ENCODE results near the gene MLYCD.
"Not testable (repeated sequence)": the region's sequence is repeated elsewhere in the genome, so short reads cannot be mapped to it uniquely, and the experiment has no call there.

Gene MLYCD

DNA sequence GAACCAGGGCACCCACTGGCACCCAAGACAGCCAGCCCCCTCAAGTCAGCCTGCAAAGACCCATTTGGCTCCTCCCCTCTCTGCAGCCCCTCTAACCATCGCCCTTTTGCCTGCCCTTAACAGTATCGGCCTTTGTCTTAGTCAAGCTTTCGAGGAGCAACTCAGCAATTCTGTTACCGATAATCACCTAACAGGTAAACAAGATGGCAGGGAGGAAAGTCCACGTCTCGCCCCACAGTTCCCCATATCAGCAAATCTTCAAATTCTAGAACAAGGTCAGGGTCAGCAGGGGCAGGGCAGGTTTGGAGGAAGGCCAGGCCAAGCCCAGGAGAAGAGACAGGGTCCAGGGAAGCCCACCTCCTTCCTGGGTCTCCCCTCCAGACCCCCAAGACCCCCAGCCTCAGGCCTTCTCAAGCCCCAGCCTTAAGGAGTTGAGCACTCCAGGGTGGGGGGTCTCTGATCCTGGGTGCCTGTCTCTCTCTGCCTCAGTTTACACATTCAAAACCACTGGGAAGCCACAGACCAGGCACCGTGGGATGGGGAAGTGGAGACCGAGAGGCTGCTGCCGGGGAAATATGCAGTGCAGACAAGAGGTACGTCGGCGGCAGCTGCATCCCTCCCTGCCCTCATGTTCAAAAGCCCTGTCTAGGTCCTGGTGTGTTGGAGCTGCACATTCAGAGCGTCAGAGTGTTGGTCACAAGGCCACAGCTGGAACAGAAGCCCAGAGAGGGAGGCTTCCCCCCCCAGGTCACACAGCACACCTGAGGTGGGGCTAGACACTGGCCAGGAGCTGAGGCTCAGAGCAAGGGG, 50.2 kb downstream of the MLYCD start:
- Histone ChIP-seq H3K4me3 (ENCODE audit: low read depth, low read length) (no peak overlapping the region), H3K4me1 (ENCODE audit: control insufficient read depth, insufficient read depth, low read length, unreplicated experiment) (peaks cover 10% of the 10 kb centered on the region), H3K27ac (ENCODE audit: low read depth, low read length) (no peak overlapping the region), H3K79me2 (ENCODE audit: control insufficient read depth, insufficient read depth, low read length, unreplicated experiment) (no peaks in the 10 kb centered on the region), H3K27me3 (ENCODE audit: insufficient read depth, low read length) (no peaks in the 10 kb centered on the region), H2AFZ (ENCODE audit: low read length, unreplicated experiment) (no peak overlapping the region), H3K36me3 (ENCODE audit: insufficient read depth, low read length) (no peaks in the 10 kb centered on the region)

DNA sequence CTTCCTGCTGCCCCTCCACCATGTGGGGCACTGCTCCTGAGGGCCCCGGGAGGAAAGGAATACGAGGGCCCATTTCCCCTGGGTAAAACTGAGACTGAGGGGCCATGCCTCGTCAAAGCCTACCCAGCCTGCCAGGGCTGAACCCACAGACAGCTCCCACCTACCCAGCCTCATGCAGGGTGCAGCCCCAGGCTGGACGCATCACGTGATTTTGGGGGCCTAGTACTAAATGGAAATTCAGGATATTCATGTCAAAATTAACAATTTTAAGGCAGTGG, 50.7 kb downstream of the MLYCD start:
- peaks cover under 1% of the 10 kb centered on the region for H3K79me2 ChIP-seq (ENCODE audit: control insufficient read depth, insufficient read depth, low read length, unreplicated experiment)
- no peak overlapping the region for H2AFZ ChIP-seq (ENCODE audit: low read length, unreplicated experiment)
- no peak overlapping the region for H3K27ac ChIP-seq (ENCODE audit: low read depth, low read length)
- no peak overlapping the region for H3K4me3 ChIP-seq (ENCODE audit: low read depth, low read length)
- H3K27me3 ChIP-seq (ENCODE audit: insufficient read depth, low read length): no peaks in the 10 kb centered on the region
- no peaks in the 10 kb centered on the region for H3K36me3 ChIP-seq (ENCODE audit: insufficient read depth, low read length)
- H3K4me1 ChIP-seq (ENCODE audit: control insufficient read depth, insufficient read depth, low read length, unreplicated experiment): peaks cover 15% of the 10 kb centered on the region

DNA sequence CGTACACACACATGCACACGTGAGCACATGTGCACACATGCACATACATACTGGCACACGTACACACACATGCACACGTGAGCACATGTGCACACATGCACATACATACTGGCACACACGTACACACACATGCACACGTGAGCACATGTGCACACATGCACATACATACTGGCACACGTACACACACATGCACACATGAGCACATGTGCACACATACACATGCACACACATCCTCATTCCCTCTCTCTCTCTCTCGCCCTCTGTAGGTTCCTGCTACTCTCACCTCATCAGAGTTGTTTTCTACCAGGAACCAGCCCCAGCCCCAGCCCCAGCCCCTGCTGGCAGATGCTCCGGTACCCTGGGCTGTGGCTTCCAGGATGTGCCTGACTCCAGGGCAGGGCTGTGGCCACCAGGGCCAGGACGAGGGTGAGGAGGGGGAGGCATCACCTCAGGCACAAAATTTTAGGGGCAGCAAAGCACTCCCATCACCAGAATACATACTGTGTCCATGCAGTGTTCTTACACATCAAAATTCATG, 52.0 kb downstream of the MLYCD start:
- H3K79me2 ChIP-seq (ENCODE audit: control insufficient read depth, insufficient read depth, low read length, unreplicated experiment); H3K27me3 ChIP-seq (ENCODE audit: insufficient read depth, low read length); H2AFZ ChIP-seq (ENCODE audit: low read length, unreplicated experiment); H3K4me3 ChIP-seq (ENCODE audit: low read depth, low read length); H3K27ac ChIP-seq (ENCODE audit: low read depth, low read length); H3K36me3 ChIP-seq (ENCODE audit: insufficient read depth, low read length): not testable (repeated sequence)
- peaks cover 23% of the 10 kb centered on the region for H3K4me1 ChIP-seq (ENCODE audit: control insufficient read depth, insufficient read depth, low read length, unreplicated experiment)

DNA sequence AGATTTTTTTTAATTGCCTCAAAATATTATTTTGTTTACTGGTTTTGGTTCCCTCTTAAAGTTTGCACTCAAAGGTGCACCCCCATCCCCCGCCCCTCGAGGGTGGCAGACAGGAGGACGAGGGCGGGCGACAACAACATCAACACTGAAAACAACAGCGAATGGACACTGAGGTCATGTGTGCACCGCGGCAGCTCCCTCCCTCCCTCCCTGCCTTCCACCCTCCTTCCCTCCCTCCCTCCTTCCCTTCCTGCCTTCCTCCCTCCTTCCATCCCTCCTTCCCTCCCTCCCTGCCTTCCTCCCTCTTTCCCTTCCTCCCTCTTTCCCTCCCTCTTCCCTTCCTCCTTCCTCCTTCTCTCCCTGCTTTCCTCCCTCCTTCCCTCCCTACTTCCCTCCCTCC, 52.6 kb downstream of the MLYCD start:
- H2AFZ ChIP-seq (ENCODE audit: low read length, unreplicated experiment): no peak overlapping the region
- peaks cover 8% of the 10 kb centered on the region for H3K79me2 ChIP-seq (ENCODE audit: control insufficient read depth, insufficient read depth, low read length, unreplicated experiment)
- peaks cover 23% of the 10 kb centered on the region for H3K4me1 ChIP-seq (ENCODE audit: control insufficient read depth, insufficient read depth, low read length, unreplicated experiment)
- H3K27ac ChIP-seq (ENCODE audit: low read depth, low read length): no peak overlapping the region
- no peak overlapping the region for H3K4me3 ChIP-seq (ENCODE audit: low read depth, low read length)
- no peaks in the 10 kb centered on the region for H3K27me3 ChIP-seq (ENCODE audit: insufficient read depth, low read length)
- no peaks in the 10 kb centered on the region for H3K36me3 ChIP-seq (ENCODE audit: insufficient read depth, low read length)

DNA sequence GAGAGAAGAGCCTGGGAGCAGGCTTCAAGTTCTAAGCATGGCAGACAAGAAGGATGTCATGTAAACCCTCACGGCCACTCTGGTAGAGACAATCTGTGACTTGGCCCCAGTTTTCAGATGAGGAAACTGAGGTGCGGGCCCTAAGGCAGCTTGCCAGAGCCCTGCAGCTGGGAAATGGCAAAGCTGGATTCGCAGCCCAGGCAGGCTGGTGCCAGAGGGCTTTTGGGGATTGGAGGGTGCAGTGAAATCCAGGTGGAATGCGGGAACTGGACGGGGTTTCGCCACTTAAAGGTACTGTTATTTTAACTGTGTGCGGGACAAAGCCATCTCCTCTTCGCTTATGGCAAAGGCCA, 53.6 kb downstream of the MLYCD start:
- Histone ChIP-seq H3K79me2 (ENCODE audit: control insufficient read depth, insufficient read depth, low read length, unreplicated experiment) (peaks cover 8% of the 10 kb centered on the region), H2AFZ (ENCODE audit: low read length, unreplicated experiment) (peak overlapping the region; percentile 83), H3K36me3 (ENCODE audit: insufficient read depth, low read length) (no peaks in the 10 kb centered on the region), H3K4me3 (ENCODE audit: low read depth, low read length) (peak overlapping the region; percentile 85), H3K4me1 (ENCODE audit: control insufficient read depth, insufficient read depth, low read length, unreplicated experiment) (peaks cover 23% of the 10 kb centered on the region), H3K27ac (ENCODE audit: low read depth, low read length) (peak overlapping the region; percentile 65), H3K27me3 (ENCODE audit: insufficient read depth, low read length) (no peaks in the 10 kb centered on the region)

DNA sequence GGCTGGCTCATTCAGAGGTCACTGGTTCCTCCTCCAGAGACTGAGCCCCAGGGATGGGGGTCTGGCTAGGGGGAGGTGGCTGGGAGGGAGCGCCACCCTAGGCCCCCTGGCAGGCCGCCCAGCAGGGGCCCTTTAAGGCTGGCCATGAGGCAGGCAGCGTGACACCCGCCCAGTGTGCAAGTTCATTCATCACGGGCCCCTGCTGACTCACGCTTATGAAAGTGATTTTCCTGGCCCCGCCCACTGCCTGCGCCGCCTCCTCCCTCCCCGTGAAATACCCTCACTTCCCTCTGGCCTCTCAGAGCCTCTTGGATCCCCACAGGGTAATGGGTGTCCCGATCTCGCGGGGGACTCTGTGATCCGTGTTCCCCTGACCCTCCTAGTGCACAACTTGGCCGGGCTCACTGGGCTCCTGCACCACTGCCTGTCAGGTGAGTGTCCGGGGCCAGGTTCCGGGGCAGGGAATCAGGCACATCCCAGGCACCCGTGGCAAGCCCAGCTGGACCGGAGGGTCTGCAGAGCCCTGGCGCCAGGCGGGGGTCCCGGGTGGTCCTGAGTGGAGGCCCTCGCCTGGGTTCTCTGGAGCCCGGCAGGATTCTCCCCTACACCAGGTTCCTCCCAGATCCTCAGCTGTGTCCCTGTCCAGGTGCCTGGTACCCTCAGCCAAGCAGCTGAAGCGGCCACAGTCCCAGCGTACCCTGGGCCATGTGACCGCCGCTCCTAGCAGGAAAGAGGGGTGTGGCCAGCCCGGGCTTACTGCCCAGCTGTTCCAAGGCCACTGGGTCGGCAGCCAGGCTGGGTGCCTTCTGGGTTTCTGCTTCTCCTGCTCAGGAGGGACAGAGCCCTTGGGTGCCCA, 54.3 kb downstream of the MLYCD start, which contains the start of gene OSGIN1:
TSS of gene OSGIN1 (plus strand) at position 301 of the 856 bp plus-strand sequence. CDS start 4,432 bp downstream, outside the sequence.
- Histone ChIP-seq H3K27ac (ENCODE audit: low read depth, low read length) (peak within 1 kb of the TSS; percentile 65), H3K27me3 (ENCODE audit: insufficient read depth, low read length) (no peaks in the 10 kb centered on the region), H3K4me1 (ENCODE audit: control insufficient read depth, insufficient read depth, low read length, unreplicated experiment) (peaks cover 23% of the 10 kb centered on the region), H3K79me2 (ENCODE audit: control insufficient read depth, insufficient read depth, low read length, unreplicated experiment) (peaks cover 8% of the 10 kb centered on the region), H3K4me3 (ENCODE audit: low read depth, low read length) (peak within 1 kb of the TSS; percentile 85), H3K36me3 (ENCODE audit: insufficient read depth, low read length) (no peaks in the 10 kb centered on the region), H2AFZ (ENCODE audit: low read length, unreplicated experiment) (peak within 1 kb of the TSS; percentile 83)

DNA sequence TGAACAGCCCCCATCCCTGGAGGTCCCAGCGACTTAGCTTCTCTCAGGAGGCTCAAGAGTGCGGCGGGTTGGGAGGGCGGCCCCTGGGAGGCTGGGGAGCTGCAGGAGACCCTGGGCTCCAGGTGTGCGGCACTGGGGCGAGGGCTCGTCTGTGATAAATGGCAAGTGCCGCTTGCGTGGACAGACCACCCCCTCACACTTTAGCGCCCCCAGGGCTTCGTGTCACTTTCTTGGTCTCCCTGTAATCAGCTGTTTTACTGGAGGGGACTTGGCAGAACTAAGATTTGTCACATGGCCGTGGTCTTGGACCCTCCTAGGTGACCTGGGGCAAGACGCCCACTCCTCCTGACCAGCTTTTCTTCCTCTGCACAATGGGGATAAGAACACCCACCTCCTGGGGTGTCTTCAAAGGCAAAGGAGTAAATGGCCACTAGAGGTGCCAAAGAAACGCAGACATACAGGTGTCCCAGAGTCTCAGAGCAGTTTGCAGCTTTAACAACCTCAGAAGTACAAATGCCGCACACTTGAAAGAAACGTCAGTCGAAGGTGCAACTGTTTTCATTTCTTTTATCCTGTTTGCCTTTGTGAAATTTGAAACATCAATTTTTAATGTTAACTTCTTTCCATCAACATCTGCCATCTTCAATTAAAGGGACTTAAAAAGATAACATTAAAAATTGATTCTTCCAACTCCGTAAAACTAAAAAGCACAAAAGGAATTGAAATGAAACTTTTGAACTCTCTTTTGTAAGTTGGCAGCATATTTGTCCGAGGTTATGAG, 55.1 kb downstream of the MLYCD start:
- H3K4me3 ChIP-seq (ENCODE audit: low read depth, low read length): peak overlapping the region; percentile 85
- peak overlapping the region; percentile 60; the same call in 1 of the 2 replicates for H3K27ac ChIP-seq (ENCODE audit: low read depth, low read length)
- peaks cover 8% of the 10 kb centered on the region for H3K79me2 ChIP-seq (ENCODE audit: control insufficient read depth, insufficient read depth, low read length, unreplicated experiment)
- H3K27me3 ChIP-seq (ENCODE audit: insufficient read depth, low read length): no peaks in the 10 kb centered on the region
- H3K36me3 ChIP-seq (ENCODE audit: insufficient read depth, low read length): no peaks in the 10 kb centered on the region
- H2AFZ ChIP-seq (ENCODE audit: low read length, unreplicated experiment): no peak overlapping the region
- peaks cover 23% of the 10 kb centered on the region for H3K4me1 ChIP-seq (ENCODE audit: control insufficient read depth, insufficient read depth, low read length, unreplicated experiment)

DNA sequence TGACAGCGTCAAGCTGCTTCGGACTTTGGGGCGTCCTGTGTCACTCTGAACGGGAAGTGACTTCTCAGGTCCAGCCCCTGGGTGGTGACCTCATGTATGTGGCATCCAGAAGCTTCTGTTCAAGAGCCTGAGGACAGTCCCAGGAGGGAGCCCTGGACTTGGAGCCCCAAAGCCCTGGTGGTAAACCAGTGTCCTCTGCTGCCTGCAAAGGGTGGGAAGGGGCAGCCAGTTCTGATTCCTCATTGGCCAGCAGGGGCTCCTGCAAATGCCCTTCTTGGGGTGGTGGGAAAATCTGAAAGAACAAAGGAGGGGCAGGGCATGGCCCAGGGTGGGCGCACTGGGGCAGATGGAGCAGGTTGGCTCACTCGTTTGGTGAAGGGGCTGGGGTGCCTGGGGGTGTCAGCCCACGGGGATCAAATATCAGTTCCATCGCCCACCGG, 55.7 kb downstream of the MLYCD start:
- Histone ChIP-seq H3K27me3 (ENCODE audit: insufficient read depth, low read length) (no peaks in the 10 kb centered on the region), H3K27ac (ENCODE audit: low read depth, low read length) (no peak overlapping the region), H3K4me1 (ENCODE audit: control insufficient read depth, insufficient read depth, low read length, unreplicated experiment) (peaks cover 23% of the 10 kb centered on the region), H3K36me3 (ENCODE audit: insufficient read depth, low read length) (peaks cover under 1% of the 10 kb centered on the region; the same call in 1 of the 2 replicates), H2AFZ (ENCODE audit: low read length, unreplicated experiment) (no peak overlapping the region), H3K4me3 (ENCODE audit: low read depth, low read length) (peak overlapping the region; percentile 85), H3K79me2 (ENCODE audit: control insufficient read depth, insufficient read depth, low read length, unreplicated experiment) (peaks cover 8% of the 10 kb centered on the region)

DNA sequence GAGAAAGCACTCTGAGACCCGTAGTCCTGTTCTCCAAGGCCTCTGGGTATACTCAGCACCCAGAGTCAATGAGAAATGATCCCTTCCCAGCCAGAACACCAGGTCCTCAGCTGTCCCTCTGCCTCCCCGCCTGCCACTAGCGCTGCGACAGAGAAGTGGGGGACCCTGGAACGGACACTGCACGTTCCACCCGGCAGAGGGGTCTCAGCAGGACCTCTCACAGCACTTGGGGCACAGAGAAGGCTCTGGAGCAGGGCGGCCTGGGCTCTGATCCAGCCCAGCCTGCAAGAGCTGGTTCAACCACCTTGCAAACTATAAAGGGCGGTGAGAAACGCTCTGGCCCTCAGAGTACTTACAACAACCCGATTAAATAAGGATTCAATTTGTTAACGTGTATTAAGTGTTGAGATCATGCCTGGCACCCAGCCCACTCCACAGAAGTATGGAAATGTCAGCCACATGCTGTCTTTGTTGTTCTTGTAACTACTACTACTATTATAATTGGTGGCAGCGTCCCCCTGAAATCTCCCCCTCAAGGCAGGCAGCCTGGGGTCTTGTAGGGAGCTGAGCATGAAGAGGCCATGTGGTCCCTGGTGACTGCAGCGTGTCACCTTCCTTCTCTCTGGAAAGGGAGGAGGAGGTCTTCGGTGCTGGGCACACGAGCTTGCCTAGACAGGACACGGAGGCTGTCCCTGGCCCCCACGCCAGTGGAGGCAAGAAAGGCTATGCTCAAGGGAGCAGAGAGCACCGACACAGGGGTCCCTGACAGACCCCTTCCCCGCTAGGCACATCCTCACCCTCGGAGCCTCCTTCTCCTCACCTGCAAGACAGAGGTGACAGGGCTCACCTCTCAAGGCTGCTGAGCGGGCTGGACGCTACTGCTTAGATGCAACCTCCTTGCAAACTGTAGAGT, 56.6 kb downstream of the MLYCD start:
- H3K4me1 ChIP-seq (ENCODE audit: control insufficient read depth, insufficient read depth, low read length, unreplicated experiment): peaks cover 23% of the 10 kb centered on the region
- H3K27ac ChIP-seq (ENCODE audit: low read depth, low read length): no peak overlapping the region
- H3K36me3 ChIP-seq (ENCODE audit: insufficient read depth, low read length): peaks cover 5% of the 10 kb centered on the region; the same call in 1 of the 2 replicates
- no peak overlapping the region for H3K4me3 ChIP-seq (ENCODE audit: low read depth, low read length)
- peaks cover 8% of the 10 kb centered on the region for H3K79me2 ChIP-seq (ENCODE audit: control insufficient read depth, insufficient read depth, low read length, unreplicated experiment)
- no peak overlapping the region for H2AFZ ChIP-seq (ENCODE audit: low read length, unreplicated experiment)
- no peaks in the 10 kb centered on the region for H3K27me3 ChIP-seq (ENCODE audit: insufficient read depth, low read length)

Measured in ACC112 (cell line).